HEK293 (cell line): ENCODE measurements around the gene DMD.

Experiments used
- BCL11A ChIP-seq: fragments of 450-650 bp; formaldehyde crosslinking; IDR thresholded peaks from 2 replicates; pipeline ENCODE4 v1.5.1; 2016; ENCODE audit warnings: low read depth, missing biosample characterization, missing genetic modification characterization
- TRIM28 ChIP-seq: IDR thresholded peaks from 2 replicates; pipeline ENCODE4 v1.6.1; 2011; ENCODE audit warnings: low read length, control low read depth, borderline replicate concordance
- ZNF184 ChIP-seq: fragments of 450-650 bp; IDR thresholded peaks from 2 replicates; pipeline ENCODE4 v1.5.1; 2018; ENCODE audit warnings: missing biosample characterization, mild to moderate bottlenecking, missing genetic modification characterization
- ZNF624 ChIP-seq: fragments of 450-650 bp; formaldehyde crosslinking; IDR thresholded peaks from 2 replicates; pipeline ENCODE4 v1.5.1; 2017; ENCODE audit warnings: missing biosample characterization, missing genetic modification characterization
- ZNF76 ChIP-seq: fragments of 450-650 bp; formaldehyde crosslinking; IDR thresholded peaks from 2 replicates; pipeline ENCODE4; 2016; ENCODE audit warnings: low read depth, missing biosample characterization, missing genetic modification characterization, borderline replicate concordance
- ZNF792 ChIP-seq: fragments of 450-650 bp; formaldehyde crosslinking; IDR thresholded peaks from 2 replicates; pipeline ENCODE4 v1.5.1; 2016; ENCODE audit warnings: missing biosample characterization, missing genetic modification characterization
- ZSCAN16 ChIP-seq: fragments of 450-650 bp; formaldehyde crosslinking; IDR thresholded peaks from 2 replicates; pipeline ENCODE4 v1.5.1; 2016; ENCODE audit warnings: missing biosample characterization, missing genetic modification characterization
- ZSCAN23 ChIP-seq: fragments of 450-650 bp; formaldehyde crosslinking; IDR thresholded peaks from 2 replicates; pipeline ENCODE4 v1.5.1; 2016; ENCODE audit warnings: missing biosample characterization, missing genetic modification characterization
- ZXDB ChIP-seq: fragments of 450-650 bp; formaldehyde crosslinking; IDR thresholded peaks from 2 replicates; pipeline ENCODE4 v1.5.1; 2016; ENCODE audit warnings: missing biosample characterization, missing genetic modification characterization
- TF ChIP-seq, protein P1 (sequence below): fragments of 450-650 bp; formaldehyde crosslinking; IDR thresholded peaks from 2 replicates; pipeline ENCODE4 v1.5.1; 2016; ENCODE audit warnings: missing biosample characterization, missing genetic modification characterization, borderline replicate concordance
- TF ChIP-seq, protein P2 (sequence below): fragments of 450-650 bp; formaldehyde crosslinking; IDR thresholded peaks from 2 replicates; pipeline ENCODE4 v1.5.1; 2016; ENCODE audit warnings: missing biosample characterization, missing genetic modification characterization
- TF ChIP-seq, protein P3 (sequence below): fragments of 450-650 bp; formaldehyde crosslinking; IDR thresholded peaks from 2 replicates; pipeline ENCODE4 v1.5.1; 2016; ENCODE audit warnings: missing biosample characterization, missing genetic modification characterization
- TF ChIP-seq, protein P4 (sequence below): fragments of 450-650 bp; formaldehyde crosslinking; IDR thresholded peaks from 2 replicates; pipeline ENCODE4 v1.5.1; 2016; ENCODE audit warnings: missing biosample characterization, missing genetic modification characterization
- TF ChIP-seq, protein P5 (sequence below): fragments of 450-650 bp; formaldehyde crosslinking; IDR thresholded peaks from 2 replicates; pipeline ENCODE4 v1.5.1; 2017; ENCODE audit warnings: missing biosample characterization, missing genetic modification characterization

DNA sequence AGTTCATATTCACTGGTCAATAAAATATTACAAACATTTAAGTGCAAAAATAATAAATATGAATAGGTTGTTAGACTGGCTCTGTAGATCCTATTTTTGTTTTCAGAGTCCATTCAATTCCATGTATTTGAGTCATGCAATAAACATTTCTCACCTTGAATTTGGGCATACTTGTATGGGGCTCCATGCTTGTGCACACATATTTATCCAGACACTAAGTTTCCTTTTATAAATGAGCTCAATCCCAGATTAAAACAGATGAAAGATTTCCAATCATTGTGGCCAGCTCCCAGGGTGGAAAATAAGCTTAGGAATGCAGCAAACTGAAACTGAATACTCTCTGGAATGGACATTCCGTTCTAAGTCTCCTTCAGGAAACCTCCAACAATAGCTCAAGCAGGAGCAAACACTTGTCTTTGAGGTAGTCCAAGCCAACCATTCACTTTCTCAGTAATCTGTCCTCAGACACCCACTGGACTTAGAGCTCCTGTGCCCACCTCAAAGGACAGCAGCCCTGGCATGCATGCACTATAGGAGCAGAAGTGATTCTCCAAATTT is 16.4 kb downstream of the DMD start:
- TF ChIP-seq BCL11A (tag by site-specific recombination), result no peak
- no peak for TF ChIP-seq TRIM28
- no peak for TF ChIP-seq ZXDB (tag by site-specific recombination)
- no peak for TF ChIP-seq ZSCAN23 (tag by site-specific recombination)
- no peak for TF ChIP-seq ZNF624 (tag by site-specific recombination)
- TF ChIP-seq, protein P1, sequence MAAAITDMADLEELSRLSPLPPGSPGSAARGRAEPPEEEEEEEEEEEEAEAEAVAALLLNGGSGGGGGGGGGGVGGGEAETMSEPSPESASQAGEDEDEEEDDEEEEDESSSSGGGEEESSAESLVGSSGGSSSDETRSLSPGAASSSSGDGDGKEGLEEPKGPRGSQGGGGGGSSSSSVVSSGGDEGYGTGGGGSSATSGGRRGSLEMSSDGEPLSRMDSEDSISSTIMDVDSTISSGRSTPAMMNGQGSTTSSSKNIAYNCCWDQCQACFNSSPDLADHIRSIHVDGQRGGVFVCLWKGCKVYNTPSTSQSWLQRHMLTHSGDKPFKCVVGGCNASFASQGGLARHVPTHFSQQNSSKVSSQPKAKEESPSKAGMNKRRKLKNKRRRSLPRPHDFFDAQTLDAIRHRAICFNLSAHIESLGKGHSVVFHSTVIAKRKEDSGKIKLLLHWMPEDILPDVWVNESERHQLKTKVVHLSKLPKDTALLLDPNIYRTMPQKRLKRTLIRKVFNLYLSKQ (tag by site-specific recombination), result no peak
- TF ChIP-seq, protein P2, sequence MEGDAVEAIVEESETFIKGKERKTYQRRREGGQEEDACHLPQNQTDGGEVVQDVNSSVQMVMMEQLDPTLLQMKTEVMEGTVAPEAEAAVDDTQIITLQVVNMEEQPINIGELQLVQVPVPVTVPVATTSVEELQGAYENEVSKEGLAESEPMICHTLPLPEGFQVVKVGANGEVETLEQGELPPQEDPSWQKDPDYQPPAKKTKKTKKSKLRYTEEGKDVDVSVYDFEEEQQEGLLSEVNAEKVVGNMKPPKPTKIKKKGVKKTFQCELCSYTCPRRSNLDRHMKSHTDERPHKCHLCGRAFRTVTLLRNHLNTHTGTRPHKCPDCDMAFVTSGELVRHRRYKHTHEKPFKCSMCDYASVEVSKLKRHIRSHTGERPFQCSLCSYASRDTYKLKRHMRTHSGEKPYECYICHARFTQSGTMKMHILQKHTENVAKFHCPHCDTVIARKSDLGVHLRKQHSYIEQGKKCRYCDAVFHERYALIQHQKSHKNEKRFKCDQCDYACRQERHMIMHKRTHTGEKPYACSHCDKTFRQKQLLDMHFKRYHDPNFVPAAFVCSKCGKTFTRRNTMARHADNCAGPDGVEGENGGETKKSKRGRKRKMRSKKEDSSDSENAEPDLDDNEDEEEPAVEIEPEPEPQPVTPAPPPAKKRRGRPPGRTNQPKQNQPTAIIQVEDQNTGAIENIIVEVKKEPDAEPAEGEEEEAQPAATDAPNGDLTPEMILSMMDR (tag by site-specific recombination), result no peak
- TF ChIP-seq, protein P3, sequence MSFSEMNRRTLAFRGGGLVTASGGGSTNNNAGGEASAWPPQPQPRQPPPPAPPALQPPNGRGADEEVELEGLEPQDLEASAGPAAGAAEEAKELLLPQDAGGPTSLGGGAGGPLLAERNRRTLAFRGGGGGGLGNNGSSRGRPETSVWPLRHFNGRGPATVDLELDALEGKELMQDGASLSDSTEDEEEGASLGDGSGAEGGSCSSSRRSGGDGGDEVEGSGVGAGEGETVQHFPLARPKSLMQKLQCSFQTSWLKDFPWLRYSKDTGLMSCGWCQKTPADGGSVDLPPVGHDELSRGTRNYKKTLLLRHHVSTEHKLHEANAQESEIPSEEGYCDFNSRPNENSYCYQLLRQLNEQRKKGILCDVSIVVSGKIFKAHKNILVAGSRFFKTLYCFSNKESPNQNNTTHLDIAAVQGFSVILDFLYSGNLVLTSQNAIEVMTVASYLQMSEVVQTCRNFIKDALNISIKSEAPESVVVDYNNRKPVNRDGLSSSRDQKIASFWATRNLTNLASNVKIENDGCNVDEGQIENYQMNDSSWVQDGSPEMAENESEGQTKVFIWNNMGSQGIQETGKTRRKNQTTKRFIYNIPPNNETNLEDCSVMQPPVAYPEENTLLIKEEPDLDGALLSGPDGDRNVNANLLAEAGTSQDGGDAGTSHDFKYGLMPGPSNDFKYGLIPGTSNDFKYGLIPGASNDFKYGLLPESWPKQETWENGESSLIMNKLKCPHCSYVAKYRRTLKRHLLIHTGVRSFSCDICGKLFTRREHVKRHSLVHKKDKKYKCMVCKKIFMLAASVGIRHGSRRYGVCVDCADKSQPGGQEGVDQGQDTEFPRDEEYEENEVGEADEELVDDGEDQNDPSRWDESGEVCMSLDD, result no peak
- TF ChIP-seq, protein P4, sequence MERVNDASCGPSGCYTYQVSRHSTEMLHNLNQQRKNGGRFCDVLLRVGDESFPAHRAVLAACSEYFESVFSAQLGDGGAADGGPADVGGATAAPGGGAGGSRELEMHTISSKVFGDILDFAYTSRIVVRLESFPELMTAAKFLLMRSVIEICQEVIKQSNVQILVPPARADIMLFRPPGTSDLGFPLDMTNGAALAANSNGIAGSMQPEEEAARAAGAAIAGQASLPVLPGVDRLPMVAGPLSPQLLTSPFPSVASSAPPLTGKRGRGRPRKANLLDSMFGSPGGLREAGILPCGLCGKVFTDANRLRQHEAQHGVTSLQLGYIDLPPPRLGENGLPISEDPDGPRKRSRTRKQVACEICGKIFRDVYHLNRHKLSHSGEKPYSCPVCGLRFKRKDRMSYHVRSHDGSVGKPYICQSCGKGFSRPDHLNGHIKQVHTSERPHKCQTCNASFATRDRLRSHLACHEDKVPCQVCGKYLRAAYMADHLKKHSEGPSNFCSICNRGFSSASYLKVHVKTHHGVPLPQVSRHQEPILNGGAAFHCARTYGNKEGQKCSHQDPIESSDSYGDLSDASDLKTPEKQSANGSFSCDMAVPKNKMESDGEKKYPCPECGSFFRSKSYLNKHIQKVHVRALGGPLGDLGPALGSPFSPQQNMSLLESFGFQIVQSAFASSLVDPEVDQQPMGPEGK (tag by site-specific recombination), result no peak
- no peak for TF ChIP-seq ZNF184 (tag by site-specific recombination)
- TF ChIP-seq, protein P5, sequence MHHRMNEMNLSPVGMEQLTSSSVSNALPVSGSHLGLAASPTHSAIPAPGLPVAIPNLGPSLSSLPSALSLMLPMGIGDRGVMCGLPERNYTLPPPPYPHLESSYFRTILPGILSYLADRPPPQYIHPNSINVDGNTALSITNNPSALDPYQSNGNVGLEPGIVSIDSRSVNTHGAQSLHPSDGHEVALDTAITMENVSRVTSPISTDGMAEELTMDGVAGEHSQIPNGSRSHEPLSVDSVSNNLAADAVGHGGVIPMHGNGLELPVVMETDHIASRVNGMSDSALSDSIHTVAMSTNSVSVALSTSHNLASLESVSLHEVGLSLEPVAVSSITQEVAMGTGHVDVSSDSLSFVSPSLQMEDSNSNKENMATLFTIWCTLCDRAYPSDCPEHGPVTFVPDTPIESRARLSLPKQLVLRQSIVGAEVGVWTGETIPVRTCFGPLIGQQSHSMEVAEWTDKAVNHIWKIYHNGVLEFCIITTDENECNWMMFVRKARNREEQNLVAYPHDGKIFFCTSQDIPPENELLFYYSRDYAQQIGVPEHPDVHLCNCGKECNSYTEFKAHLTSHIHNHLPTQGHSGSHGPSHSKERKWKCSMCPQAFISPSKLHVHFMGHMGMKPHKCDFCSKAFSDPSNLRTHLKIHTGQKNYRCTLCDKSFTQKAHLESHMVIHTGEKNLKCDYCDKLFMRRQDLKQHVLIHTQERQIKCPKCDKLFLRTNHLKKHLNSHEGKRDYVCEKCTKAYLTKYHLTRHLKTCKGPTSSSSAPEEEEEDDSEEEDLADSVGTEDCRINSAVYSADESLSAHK, result no peak
- no peak for TF ChIP-seq ZNF76 (tag by site-specific recombination)
- no peak for TF ChIP-seq ZSCAN16 (tag by site-specific recombination)
- no peak for TF ChIP-seq ZNF792 (tag by site-specific recombination)
